Esophagus squamous epithelium (tissue), 5 donors: ENCODE data around the gene KCND2. TPM values are rescaled to one million over a fixed set of nuclear protein-coding genes. Genes with fewer than 3 reads are reported as not detected.

Source experiments
- DNase-seq: peaks from one replicate; lab custom pipeline; 2025; lab: John Stamatoyannopoulos, UW
- H3K27ac ChIP-seq, 4 donors: fragments of 200-600 bp; sonication (generic); one replicate each; pipeline ENCODE4 v1.5.1; 2016 to 2019; ENCODE audit warnings: mild to moderate bottlenecking in 1 of 4
- H3K27me3 ChIP-seq, 4 donors: fragments of 200-600 bp; sonication (generic); 1 replicate in 3 of 4; 2 replicates in 1 of 4; pipeline versions ENCODE4 v1.5.1 to v1.6.0; 2017 to 2021; ENCODE audit warnings: antibody characterized with exemption in 1 of 4
- H3K36me3 ChIP-seq, 3 donors: fragments of 200-600 bp; sonication (generic); one replicate each; pipeline ENCODE4 v1.5.1; 2016 to 2019
- H3K4me1 ChIP-seq, 3 donors: fragments of 200-600 bp; sonication (generic); one replicate each; pipeline ENCODE4 v1.5.1; 2017 to 2019
- H3K4me3 ChIP-seq, 4 donors: fragments of 200-600 bp; sonication (generic); 1 replicate in 3 of 4; 2 replicates in 1 of 4; pipeline ENCODE4 v1.5.1; 2016 to 2019; ENCODE audit warnings: mild to moderate bottlenecking in 2 of 4, moderate library complexity in 1 of 4
- H3K9me3 ChIP-seq, 3 donors: fragments of 200-600 bp; sonication (generic); one replicate each; pipeline ENCODE4 v1.5.1; 2016 to 2019
- POLR2A ChIP-seq, 4 donors: fragments of 450-650 bp; IDR thresholded peaks; one replicate each; pipeline ENCODE4 v1.6.1; 2017; ENCODE audit warnings: antibody characterized with exemption in 4 of 4, mild to moderate bottlenecking in 4 of 4, moderate library complexity in 3 of 4
- WGBS, 2 donors: methylation state at CpG; one replicate each; pipeline ENCODE4 v1.1.5; 2018; 5-methylcytosine and 5-hydroxymethylcytosine counted together
- intact Hi-C: fragments of 100-400 bp; cut with DNase I; formaldehyde crosslinking; loops from one replicate; pipeline ENCODE4 v1.15.0; 2022
- total RNA-seq, 4 donors: library from RNA; depleted of rRNA; stranded (reverse); fragments of >200 nt; gene quantifications; one replicate each; pipeline ENCODE4 v1.1.0, GENCODE V29; 2016
- TF ChIP-seq, protein P1 (sequence below), 6 experiments: fragments of 450-650 bp in 4 of 6; fragments of 200-600 bp in 2 of 6; sonication (generic) in 2 of 6; IDR thresholded peaks; one replicate each; pipeline ENCODE4 v1.5.1; 2016 to 2019; ENCODE audit warnings: antibody characterized with exemption in 6 of 6, mild to moderate bottlenecking in 4 of 6, moderate library complexity in 4 of 6
- donor health status: DM: yes; HTN: yes; CAD: no.

KCND2 gene
- total RNA-seq, 4 donors from 2014 or later: 0.09 to 0.19 TPM; not detected in 2

DNA sequence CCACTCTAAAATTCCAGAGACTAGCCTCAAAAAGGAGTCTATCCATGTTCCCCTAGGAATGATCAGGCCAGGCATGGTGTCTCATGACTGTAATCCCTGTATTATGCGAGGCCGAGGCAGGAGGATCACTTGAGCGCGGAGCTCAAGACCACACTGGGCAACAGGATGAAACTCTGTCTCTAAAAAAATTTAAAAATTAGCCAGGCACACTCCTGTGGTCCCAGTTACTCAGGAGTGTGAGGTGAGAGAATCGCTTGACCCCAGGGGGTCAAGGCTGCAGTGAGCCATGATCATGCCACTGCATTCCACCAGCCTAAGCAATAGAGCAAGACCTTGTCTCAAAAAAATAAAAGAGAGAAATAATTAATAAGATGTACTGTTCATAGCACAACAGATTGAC, 256.8 kb downstream of the KCND2 start:
- Histone ChIP-seq H3K9me3 (no peaks in the 10 kb centered on the region), H3K27me3 (no peaks in the 10 kb centered on the region), H3K36me3 (no peaks in the 10 kb centered on the region), H3K27ac (no peak overlapping the region), H3K4me3 (no peak overlapping the region), H3K4me1 (no peaks in the 10 kb centered on the region)
- 95 to 100% methylated on average over 2 to 5 of the region's 5 CpGs for WGBS, 2 donors
- DNase-seq: no peak
- TF ChIP-seq POLR2A (IDR thresholded peaks at IDR 0.05): no peak
- TF ChIP-seq, protein P1, sequence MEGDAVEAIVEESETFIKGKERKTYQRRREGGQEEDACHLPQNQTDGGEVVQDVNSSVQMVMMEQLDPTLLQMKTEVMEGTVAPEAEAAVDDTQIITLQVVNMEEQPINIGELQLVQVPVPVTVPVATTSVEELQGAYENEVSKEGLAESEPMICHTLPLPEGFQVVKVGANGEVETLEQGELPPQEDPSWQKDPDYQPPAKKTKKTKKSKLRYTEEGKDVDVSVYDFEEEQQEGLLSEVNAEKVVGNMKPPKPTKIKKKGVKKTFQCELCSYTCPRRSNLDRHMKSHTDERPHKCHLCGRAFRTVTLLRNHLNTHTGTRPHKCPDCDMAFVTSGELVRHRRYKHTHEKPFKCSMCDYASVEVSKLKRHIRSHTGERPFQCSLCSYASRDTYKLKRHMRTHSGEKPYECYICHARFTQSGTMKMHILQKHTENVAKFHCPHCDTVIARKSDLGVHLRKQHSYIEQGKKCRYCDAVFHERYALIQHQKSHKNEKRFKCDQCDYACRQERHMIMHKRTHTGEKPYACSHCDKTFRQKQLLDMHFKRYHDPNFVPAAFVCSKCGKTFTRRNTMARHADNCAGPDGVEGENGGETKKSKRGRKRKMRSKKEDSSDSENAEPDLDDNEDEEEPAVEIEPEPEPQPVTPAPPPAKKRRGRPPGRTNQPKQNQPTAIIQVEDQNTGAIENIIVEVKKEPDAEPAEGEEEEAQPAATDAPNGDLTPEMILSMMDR (IDR thresholded peaks at IDR 0.05): no peak
- intact Hi-C loops: no loop called here

DNA sequence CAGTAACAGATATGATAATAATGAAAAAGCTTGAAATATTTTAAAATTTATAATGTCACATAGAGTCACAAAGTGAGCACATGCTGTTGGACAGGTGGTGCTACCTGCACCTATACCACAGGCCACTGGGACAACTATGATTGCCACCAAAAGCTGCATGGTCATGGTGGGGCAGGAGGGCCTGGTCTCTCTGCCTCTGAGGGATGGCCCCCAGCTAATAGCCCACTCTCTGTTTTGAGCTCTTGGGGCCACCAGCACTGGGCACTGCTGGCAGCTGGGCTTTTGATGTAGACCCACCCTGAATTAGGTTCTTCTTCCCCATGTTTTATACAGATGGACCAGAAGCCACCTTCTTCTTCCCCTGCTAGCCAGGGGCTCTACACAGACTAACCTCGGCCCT, 265.4 kb downstream of the KCND2 start:
- Histone ChIP-seq H3K4me1 (no peaks in the 10 kb centered on the region), H3K36me3 (no peaks in the 10 kb centered on the region), H3K27me3 (no peaks in the 10 kb centered on the region), H3K4me3 (no peak overlapping the region), H3K27ac (no peak overlapping the region), H3K9me3 (no peaks in the 10 kb centered on the region)
- WGBS, 2 donors: 83 to 100% methylated on average over 1 of the region's 1 CpG
- TF ChIP-seq, protein P1 (IDR thresholded peaks at IDR 0.05): no peak
- no peak for TF ChIP-seq POLR2A (IDR thresholded peaks at IDR 0.05)
- DNase-seq: no peak
- intact Hi-C loops: no loop called here

DNA sequence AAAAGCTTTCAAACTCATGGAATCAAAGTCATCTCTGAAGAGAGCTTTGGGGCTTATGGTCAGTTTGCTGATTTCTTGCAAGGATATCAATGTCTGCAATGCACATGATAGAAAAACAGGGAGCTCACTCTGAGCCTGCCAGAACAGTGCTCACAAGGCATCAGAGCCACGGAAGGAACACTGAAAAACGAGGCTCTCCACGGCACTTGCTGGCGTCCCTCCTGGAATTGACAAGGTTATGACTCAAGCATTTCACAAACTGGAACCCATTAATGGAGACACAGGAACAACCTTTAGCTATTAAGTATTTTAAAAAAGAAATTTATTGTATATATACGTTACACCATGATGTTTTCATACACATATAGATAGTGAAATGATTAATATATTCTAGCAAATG, 266.3 kb downstream of the KCND2 start:
- Histone ChIP-seq H3K4me1 (no peaks in the 10 kb centered on the region), H3K27me3 (no peaks in the 10 kb centered on the region), H3K9me3 (no peaks in the 10 kb centered on the region), H3K27ac (no peak overlapping the region), H3K4me3 (no peak overlapping the region), H3K36me3 (no peaks in the 10 kb centered on the region)
- intact Hi-C loops: no loop called here
- DNase-seq: no peak
- WGBS, 2 donors: 52 to 61% methylated on average over 5 of the region's 5 CpGs
- no peak for TF ChIP-seq POLR2A (IDR thresholded peaks at IDR 0.05)
- TF ChIP-seq, protein P1 (IDR thresholded peaks at IDR 0.05): no peak

DNA sequence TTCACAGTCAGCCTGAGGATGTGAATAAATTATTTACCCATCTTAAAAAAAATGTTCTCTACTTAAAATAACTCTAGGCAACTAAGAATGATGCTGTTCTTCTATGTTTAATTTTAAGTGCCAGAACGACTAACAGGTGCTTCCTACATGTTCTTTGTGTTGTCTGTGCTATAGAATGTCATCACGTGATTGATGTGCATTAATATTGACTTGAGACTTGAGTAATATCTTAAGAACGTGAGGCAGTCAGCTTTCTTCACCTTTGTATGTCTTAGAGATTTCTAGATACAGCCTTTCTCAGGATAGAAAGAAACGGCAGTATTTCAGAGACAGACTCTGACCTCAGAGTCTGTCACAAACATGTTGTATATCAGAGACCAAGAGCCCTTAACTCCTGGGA, 274.6 kb downstream of the KCND2 start:
- 19 to 23% methylated on average over 4 of the region's 4 CpGs for WGBS, 2 donors
- no peaks in the 10 kb centered on the region for H3K27me3 ChIP-seq
- no peaks in the 10 kb centered on the region for H3K9me3 ChIP-seq
- H3K4me3 ChIP-seq: no peak overlapping the region
- intact Hi-C loops: no loop called here
- no peak for DNase-seq
- H3K36me3 ChIP-seq: no peaks in the 10 kb centered on the region
- H3K27ac ChIP-seq: no peak overlapping the region
- TF ChIP-seq POLR2A (IDR thresholded peaks at IDR 0.05): no peak
- TF ChIP-seq, protein P1 (IDR thresholded peaks at IDR 0.05): no peak
- no peaks in the 10 kb centered on the region for H3K4me1 ChIP-seq

DNA sequence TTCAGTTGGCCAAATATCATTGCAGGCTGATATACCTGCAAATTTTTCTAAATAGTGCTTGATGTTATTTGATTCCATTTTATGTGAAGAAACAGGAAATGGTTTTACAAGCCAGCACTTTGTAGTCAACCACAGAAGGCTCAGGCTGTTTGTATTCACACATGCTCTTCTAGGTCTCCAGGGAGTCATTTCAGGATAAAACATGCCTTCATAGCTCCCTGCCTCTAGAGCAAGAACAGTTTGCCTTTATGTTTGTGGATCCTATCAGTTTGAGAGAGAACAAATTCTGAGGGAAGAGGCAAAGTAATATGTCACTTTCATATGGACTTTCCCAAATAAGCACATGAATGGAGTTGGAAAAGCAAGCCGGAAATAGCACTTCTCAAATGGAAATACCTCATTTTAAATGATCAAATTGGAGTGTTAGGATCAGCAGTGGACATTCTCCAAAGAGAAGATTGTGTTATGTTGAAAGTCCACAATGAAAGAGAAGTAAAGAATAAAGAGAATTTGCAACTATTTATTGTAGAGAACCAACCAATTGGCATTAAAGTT, 277.6 kb downstream of the KCND2 start:
- Histone ChIP-seq H3K36me3 (no peaks in the 10 kb centered on the region), H3K9me3 (no peaks in the 10 kb centered on the region), H3K4me3 (no peak overlapping the region), H3K27me3 (no peaks in the 10 kb centered on the region), H3K27ac (no peak overlapping the region), H3K4me1 (no peaks in the 10 kb centered on the region)
- no peak for DNase-seq
- WGBS, 2 donors: 46 to 86% methylated on average over 1 of the region's 1 CpG
- no peak for TF ChIP-seq POLR2A (IDR thresholded peaks at IDR 0.05)
- TF ChIP-seq, protein P1 (IDR thresholded peaks at IDR 0.05): no peak
- intact Hi-C loops: no loop called here
